ENCODE data around the gene LGALS7. TPM values are rescaled to one million over a fixed set of nuclear protein-coding genes. Genes with fewer than 3 reads are reported as not detected.

The LGALS7 gene
- total RNA-seq, 1 experiment from 2014 or later: not detected

- H3K9me3 ChIP-seq (ENCODE audit: control insufficient read depth, insufficient read depth, low read depth, low read length): no peaks in the 10 kb centered on the region
- intact Hi-C loops (cut with micrococcal nuclease; ENCODE audit: unreplicated experiment) (no loop called here), in situ Hi-C loops (cut with HindIII; ENCODE audit: low pct_unique_long_range_greater_than_20kb, low sequenced_read_pairs) (no loop called here)
- H3K36me3 ChIP-seq (ENCODE audit: control insufficient read depth, insufficient read depth, low read length): no peaks in the 10 kb centered on the region
- ChIA-PET CTCF (interaction anchor here (0.6 to 1.3 kb wide), 2 partner anchors 9 to 219 kb away, joined by 3 to 7 read pairs; no protein-coding TSS in a partner anchor), POLR2A (interaction anchor here (0.5 kb wide), 1 partner anchor 41 kb away, joined by 7 read pairs; no protein-coding TSS in a partner anchor)
- no peak for TF ChIP-seq TCF7L2 (IDR thresholded peaks at IDR 0.05; ENCODE audit: low read depth, low read length)
- TF ChIP-seq REST (IDR thresholded peaks at IDR 0.05; ENCODE audit: insufficient read depth in 1 of 2, low read depth in 2 of 2, low read length in 1 of 2): no peak
- no peak for TF ChIP-seq SIN3A (IDR thresholded peaks at IDR 0.05; ENCODE audit: borderline replicate concordance, insufficient read depth, low read depth, low read length)
- TF ChIP-seq CTCF (IDR thresholded peaks at IDR 0.05): no peak
- no peak for TF ChIP-seq POLR2AphosphoS5 (IDR thresholded peaks at IDR 0.05; ENCODE audit: low read depth, low read length)
- BruUV-seq (replicated peaks): no TSS peak
- H3K27me3 ChIP-seq (ENCODE audit: control insufficient read depth, insufficient read depth, low read length): no peaks in the 10 kb centered on the region
- no peak overlapping the region for H3K27ac ChIP-seq (ENCODE audit: low read length)
- ATAC-seq (no peak), DNase-seq (ENCODE audit: low read depth, low spot score) (no peak)
- no peak overlapping the region for H3K4me3 ChIP-seq (ENCODE audit: low read depth in 2 of 2, low read length in 2 of 2)
- H3K4me1 ChIP-seq (ENCODE audit: control insufficient read depth, insufficient read depth, low read length): peaks cover 7% of the 10 kb centered on the region; the same call in 1 of the 2 replicates
Observed at GRCh38 chr19:38801359-38802095, 28.2 kb upstream of the LGALS7 start.

GRCh38 chr19:38800577-38801347 is 27.4 kb upstream of the LGALS7 start:
- BruUV-seq (replicated peaks): no TSS peak
- peaks cover 7% of the 10 kb centered on the region; the same call in 1 of the 2 replicates for H3K4me1 ChIP-seq (ENCODE audit: control insufficient read depth, insufficient read depth, low read length)
- no peak overlapping the region for H3K27ac ChIP-seq (ENCODE audit: low read length)
- in situ Hi-C loops (cut with HindIII; ENCODE audit: low pct_unique_long_range_greater_than_20kb, low sequenced_read_pairs): no loop called here
- no peaks in the 10 kb centered on the region for H3K27me3 ChIP-seq (ENCODE audit: control insufficient read depth, insufficient read depth, low read length)
- no peaks in the 10 kb centered on the region for H3K36me3 ChIP-seq (ENCODE audit: control insufficient read depth, insufficient read depth, low read length)
- H3K9me3 ChIP-seq (ENCODE audit: control insufficient read depth, insufficient read depth, low read depth, low read length): no peaks in the 10 kb centered on the region
- ChIA-PET CTCF (interaction anchor here (0.6 to 1.3 kb wide), 3 partner anchors 10 to 219 kb away, joined by 3 to 7 read pairs (median 6); no protein-coding TSS in a partner anchor), POLR2A (no interaction called here)
- no peak overlapping the region for H3K4me3 ChIP-seq (ENCODE audit: low read depth in 2 of 2, low read length in 2 of 2)
- intact Hi-C loops (cut with micrococcal nuclease; ENCODE audit: unreplicated experiment): no loop called here
- ATAC-seq (no peak), DNase-seq (ENCODE audit: low read depth, low spot score) (no peak)
- no peak for TF ChIP-seq TCF7L2 (IDR thresholded peaks at IDR 0.05; ENCODE audit: low read depth, low read length)
- no peak for TF ChIP-seq POLR2AphosphoS5 (IDR thresholded peaks at IDR 0.05; ENCODE audit: low read depth, low read length)
- no peak for TF ChIP-seq REST (IDR thresholded peaks at IDR 0.05; ENCODE audit: insufficient read depth in 1 of 2, low read depth in 2 of 2, low read length in 1 of 2)
- TF ChIP-seq CTCF (IDR thresholded peaks at IDR 0.05): no peak
- TF ChIP-seq SIN3A (IDR thresholded peaks at IDR 0.05; ENCODE audit: borderline replicate concordance, insufficient read depth, low read depth, low read length): no peak
